ENCODE measurements around the gene CLEC16A. TPM values are rescaled to one million over a fixed set of nuclear protein-coding genes. Genes with fewer than 3 reads are reported as not detected.

CLEC16A gene
- total and polyA plus RNA-seq, 9 of the 15 experiments (the other 6 are each of a cell fraction or from before 2014, with no cell fraction given): 1.00 to 22.3 (median 10.0) TPM

DNA sequence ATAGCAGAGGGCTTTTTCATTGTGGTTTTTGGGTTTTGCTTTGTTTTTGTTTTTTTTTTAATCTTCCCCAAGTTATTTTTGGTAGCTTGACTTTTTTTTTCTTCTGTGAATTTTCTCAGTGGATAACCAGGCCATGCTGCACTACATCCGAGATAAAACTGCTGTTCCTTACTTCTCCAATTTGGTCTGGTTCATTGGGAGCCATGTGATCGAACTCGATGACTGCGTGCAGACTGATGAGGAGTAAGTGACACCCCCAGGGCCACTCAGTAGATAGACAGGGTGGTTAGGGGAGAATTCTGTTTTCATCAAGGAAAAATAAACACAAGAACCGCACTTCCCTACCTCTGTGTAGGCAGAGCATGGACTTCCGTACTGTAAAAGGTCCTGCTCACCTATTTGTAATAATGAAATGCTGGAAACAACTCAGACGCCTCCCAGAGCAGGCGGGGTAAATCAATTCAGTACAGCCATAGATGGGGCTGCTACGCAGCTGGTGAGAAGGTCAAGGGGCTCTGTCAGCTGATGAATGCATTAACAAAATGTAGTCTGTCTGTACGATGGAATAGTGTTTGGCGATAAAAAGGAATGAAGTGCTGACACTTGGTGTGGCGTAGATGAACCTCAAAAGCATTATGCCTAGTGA is 28.6 kb downstream of the CLEC16A start (continued):
- TF ChIP-seq, protein P1, sequence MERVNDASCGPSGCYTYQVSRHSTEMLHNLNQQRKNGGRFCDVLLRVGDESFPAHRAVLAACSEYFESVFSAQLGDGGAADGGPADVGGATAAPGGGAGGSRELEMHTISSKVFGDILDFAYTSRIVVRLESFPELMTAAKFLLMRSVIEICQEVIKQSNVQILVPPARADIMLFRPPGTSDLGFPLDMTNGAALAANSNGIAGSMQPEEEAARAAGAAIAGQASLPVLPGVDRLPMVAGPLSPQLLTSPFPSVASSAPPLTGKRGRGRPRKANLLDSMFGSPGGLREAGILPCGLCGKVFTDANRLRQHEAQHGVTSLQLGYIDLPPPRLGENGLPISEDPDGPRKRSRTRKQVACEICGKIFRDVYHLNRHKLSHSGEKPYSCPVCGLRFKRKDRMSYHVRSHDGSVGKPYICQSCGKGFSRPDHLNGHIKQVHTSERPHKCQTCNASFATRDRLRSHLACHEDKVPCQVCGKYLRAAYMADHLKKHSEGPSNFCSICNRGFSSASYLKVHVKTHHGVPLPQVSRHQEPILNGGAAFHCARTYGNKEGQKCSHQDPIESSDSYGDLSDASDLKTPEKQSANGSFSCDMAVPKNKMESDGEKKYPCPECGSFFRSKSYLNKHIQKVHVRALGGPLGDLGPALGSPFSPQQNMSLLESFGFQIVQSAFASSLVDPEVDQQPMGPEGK (CRISPR knock-in tag; IDR thresholded peaks at IDR 0.05; ENCODE audit: borderline replicate concordance): no peak
- TF ChIP-seq GABPA (tag; conservative IDR thresholded peaks at IDR 0.05; ENCODE audit: low read depth) (0 out of 2 replicates have a peak, but pooled peaks have one; percentile 25), ZNF717 (CRISPR knock-in tag; IDR thresholded peaks at IDR 0.05) (no peak), XRCC4 (IDR thresholded peaks at IDR 0.05; ENCODE audit: extremely low read depth, insufficient read depth, insufficient read length) (no peak), HLTF (IDR thresholded peaks at IDR 0.05) (no peak), KAT7 (CRISPR knock-in tag; IDR thresholded peaks at IDR 0.05; ENCODE audit: borderline replicate concordance) (0 out of 2 replicates have a peak, but pooled peaks have one; percentile 46), SMARCA4 (IDR thresholded peaks at IDR 0.05) (no peak), ZBTB7A (IDR thresholded peaks at IDR 0.05; ENCODE audit: borderline replicate concordance, control insufficient read depth, low read depth, low read length) (no peak), MEF2A (IDR thresholded peaks at IDR 0.05; ENCODE audit: control insufficient read depth, low read depth, low read length) (peak; percentile 63; the same call in 1 of the 2 replicates), ETV5 (CRISPR knock-in tag; IDR thresholded peaks at IDR 0.05; ENCODE audit: low read depth) (no peak), KDM5B (IDR thresholded peaks at IDR 0.05; ENCODE audit: insufficient replicate concordance, low read depth, low read length) (no peak)
- TF ChIP-seq, protein P2, sequence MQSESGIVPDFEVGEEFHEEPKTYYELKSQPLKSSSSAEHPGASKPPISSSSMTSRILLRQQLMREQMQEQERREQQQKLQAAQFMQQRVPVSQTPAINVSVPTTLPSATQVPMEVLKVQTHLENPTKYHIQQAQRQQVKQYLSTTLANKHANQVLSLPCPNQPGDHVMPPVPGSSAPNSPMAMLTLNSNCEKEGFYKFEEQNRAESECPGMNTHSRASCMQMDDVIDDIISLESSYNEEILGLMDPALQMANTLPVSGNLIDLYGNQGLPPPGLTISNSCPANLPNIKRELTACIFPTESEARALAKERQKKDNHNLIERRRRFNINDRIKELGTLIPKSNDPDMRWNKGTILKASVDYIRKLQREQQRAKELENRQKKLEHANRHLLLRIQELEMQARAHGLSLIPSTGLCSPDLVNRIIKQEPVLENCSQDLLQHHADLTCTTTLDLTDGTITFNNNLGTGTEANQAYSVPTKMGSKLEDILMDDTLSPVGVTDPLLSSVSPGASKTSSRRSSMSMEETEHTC (IDR thresholded peaks at IDR 0.05): no peak
- TF ChIP-seq, protein P3, sequence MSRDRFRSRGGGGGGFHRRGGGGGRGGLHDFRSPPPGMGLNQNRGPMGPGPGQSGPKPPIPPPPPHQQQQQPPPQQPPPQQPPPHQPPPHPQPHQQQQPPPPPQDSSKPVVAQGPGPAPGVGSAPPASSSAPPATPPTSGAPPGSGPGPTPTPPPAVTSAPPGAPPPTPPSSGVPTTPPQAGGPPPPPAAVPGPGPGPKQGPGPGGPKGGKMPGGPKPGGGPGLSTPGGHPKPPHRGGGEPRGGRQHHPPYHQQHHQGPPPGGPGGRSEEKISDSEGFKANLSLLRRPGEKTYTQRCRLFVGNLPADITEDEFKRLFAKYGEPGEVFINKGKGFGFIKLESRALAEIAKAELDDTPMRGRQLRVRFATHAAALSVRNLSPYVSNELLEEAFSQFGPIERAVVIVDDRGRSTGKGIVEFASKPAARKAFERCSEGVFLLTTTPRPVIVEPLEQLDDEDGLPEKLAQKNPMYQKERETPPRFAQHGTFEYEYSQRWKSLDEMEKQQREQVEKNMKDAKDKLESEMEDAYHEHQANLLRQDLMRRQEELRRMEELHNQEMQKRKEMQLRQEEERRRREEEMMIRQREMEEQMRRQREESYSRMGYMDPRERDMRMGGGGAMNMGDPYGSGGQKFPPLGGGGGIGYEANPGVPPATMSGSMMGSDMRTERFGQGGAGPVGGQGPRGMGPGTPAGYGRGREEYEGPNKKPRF (IDR thresholded peaks at IDR 0.05; ENCODE audit: low read depth, low read length): no peak
- TF ChIP-seq, protein P4, sequence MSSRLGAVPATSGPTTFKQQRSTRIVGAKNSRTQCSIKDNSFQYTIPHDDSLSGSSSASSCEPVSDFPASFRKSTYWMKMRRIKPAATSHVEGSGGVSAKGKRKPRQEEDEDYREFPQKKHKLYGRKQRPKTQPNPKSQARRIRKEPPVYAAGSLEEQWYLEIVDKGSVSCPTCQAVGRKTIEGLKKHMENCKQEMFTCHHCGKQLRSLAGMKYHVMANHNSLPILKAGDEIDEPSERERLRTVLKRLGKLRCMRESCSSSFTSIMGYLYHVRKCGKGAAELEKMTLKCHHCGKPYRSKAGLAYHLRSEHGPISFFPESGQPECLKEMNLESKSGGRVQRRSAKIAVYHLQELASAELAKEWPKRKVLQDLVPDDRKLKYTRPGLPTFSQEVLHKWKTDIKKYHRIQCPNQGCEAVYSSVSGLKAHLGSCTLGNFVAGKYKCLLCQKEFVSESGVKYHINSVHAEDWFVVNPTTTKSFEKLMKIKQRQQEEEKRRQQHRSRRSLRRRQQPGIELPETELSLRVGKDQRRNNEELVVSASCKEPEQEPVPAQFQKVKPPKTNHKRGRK (tag; IDR thresholded peaks at IDR 0.05): 0 out of 2 replicates have a peak, but pooled peaks have one; percentile 5
- TF ChIP-seq, protein P5, sequence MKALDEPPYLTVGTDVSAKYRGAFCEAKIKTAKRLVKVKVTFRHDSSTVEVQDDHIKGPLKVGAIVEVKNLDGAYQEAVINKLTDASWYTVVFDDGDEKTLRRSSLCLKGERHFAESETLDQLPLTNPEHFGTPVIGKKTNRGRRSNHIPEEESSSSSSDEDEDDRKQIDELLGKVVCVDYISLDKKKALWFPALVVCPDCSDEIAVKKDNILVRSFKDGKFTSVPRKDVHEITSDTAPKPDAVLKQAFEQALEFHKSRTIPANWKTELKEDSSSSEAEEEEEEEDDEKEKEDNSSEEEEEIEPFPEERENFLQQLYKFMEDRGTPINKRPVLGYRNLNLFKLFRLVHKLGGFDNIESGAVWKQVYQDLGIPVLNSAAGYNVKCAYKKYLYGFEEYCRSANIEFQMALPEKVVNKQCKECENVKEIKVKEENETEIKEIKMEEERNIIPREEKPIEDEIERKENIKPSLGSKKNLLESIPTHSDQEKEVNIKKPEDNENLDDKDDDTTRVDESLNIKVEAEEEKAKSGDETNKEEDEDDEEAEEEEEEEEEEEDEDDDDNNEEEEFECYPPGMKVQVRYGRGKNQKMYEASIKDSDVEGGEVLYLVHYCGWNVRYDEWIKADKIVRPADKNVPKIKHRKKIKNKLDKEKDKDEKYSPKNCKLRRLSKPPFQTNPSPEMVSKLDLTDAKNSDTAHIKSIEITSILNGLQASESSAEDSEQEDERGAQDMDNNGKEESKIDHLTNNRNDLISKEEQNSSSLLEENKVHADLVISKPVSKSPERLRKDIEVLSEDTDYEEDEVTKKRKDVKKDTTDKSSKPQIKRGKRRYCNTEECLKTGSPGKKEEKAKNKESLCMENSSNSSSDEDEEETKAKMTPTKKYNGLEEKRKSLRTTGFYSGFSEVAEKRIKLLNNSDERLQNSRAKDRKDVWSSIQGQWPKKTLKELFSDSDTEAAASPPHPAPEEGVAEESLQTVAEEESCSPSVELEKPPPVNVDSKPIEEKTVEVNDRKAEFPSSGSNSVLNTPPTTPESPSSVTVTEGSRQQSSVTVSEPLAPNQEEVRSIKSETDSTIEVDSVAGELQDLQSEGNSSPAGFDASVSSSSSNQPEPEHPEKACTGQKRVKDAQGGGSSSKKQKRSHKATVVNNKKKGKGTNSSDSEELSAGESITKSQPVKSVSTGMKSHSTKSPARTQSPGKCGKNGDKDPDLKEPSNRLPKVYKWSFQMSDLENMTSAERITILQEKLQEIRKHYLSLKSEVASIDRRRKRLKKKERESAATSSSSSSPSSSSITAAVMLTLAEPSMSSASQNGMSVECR (CRISPR knock-in tag; IDR thresholded peaks at IDR 0.05): no peak

Measured in K562 (cell line).